Common myeloid progenitor, CD34-positive (primary cell): ENCODE measurements around the gene SLC7A7.
"Not testable (repeated sequence)": the region's sequence is repeated elsewhere in the genome, so short reads cannot be mapped to it uniquely, and the experiment has no call there.

Experiments used
- CTCF ChIA-PET: fragments of 350-600 bp; sonication (Branson Sonifier 250); formaldehyde crosslinking; loops from one replicate; lab custom pipeline; 2021; ENCODE audit warnings: antibody characterized with exemption; lab: Charles Lee
- POLR2A ChIA-PET: fragments of 350-600 bp; sonication (Branson Sonifier 250); formaldehyde crosslinking; loops from one replicate; lab custom pipeline; 2021; ENCODE audit warnings: antibody characterized with exemption; lab: Charles Lee
- DNase-seq, 3 donors: peaks; one replicate each; pipeline versions ENCODE4 v3.0.0 to v3.0.0-alpha.2; 2013
- H3K27ac ChIP-seq, 2 experiments: 1 replicate in 1 of 2; 2 replicates in 1 of 2; pipeline ENCODE4 v1.7.0; 2013; ENCODE audit warnings: inconsistent platforms in 2 of 2, low read length in 2 of 2, mild to moderate bottlenecking in 2 of 2, low read depth in 1 of 2, moderate library complexity in 1 of 2; ENCODE audit not compliant: severe bottlenecking in 2 of 2, insufficient read depth in 1 of 2, poor library complexity in 1 of 2
- H3K27me3 ChIP-seq, 5 experiments: replicated peaks in 2 of 5; 1 replicate in 3 of 5; 2 replicates in 2 of 5; pipeline versions ENCODE4 v1.6.1 to v1.7.0; 2013; ENCODE audit warnings: low read length in 4 of 5, mild to moderate bottlenecking in 2 of 5, moderate library complexity in 2 of 5, inconsistent platforms in 1 of 5; ENCODE audit not compliant: insufficient read depth in 5 of 5, control insufficient read depth in 4 of 5
- H3K36me3 ChIP-seq, 4 experiments: 1 replicate in 2 of 4; 2 replicates in 2 of 4; pipeline versions ENCODE4 v1.6.1 to v1.7.0; 2013; ENCODE audit warnings: low read length in 3 of 4, control low read depth in 1 of 4, mild to moderate bottlenecking in 1 of 4; ENCODE audit not compliant: control insufficient read depth in 4 of 4, insufficient read depth in 4 of 4
- H3K4me1 ChIP-seq, 4 experiments: 1 replicate in 3 of 4; 2 replicates in 1 of 4; pipeline versions ENCODE4 v1.6.1 to v1.7.1; 2013; ENCODE audit warnings: low read length in 3 of 4, mild to moderate bottlenecking in 3 of 4, control low read depth in 1 of 4, inconsistent platforms in 1 of 4, moderate library complexity in 1 of 4; ENCODE audit not compliant: control insufficient read depth in 4 of 4, insufficient read depth in 4 of 4; ENCODE audit errors: control extremely low read depth in 1 of 4
- H3K4me3 ChIP-seq, 7 experiments: 1 replicate in 4 of 7; 2 replicates in 3 of 7; pipeline versions ENCODE4 v1.5.1 to v1.7.0; 2013; ENCODE audit warnings: mild to moderate bottlenecking in 7 of 7, low read length in 6 of 7, moderate library complexity in 6 of 7, inconsistent platforms in 2 of 7, low read depth in 2 of 7, control low read depth in 1 of 7; ENCODE audit not compliant: insufficient read depth in 4 of 7, control insufficient read depth in 1 of 7; ENCODE audit errors: extremely low read depth in 1 of 7
- H3K9me3 ChIP-seq, 5 experiments: 1 replicate in 4 of 5; 2 replicates in 1 of 5; pipeline versions ENCODE4 v1.6.1 to v1.7.1; 2013; ENCODE audit warnings: low read length in 4 of 5, mild to moderate bottlenecking in 2 of 5, inconsistent platforms in 1 of 5, low read depth in 1 of 5, moderate library complexity in 1 of 5; ENCODE audit not compliant: control insufficient read depth in 4 of 5, insufficient read depth in 2 of 5; ENCODE audit errors: control extremely low read depth in 1 of 5
- WGBS: methylation state at CpG from one replicate; pipeline ENCODE4 v1.1.5; 2013; ENCODE audit not compliant: insufficient coverage; 5-methylcytosine and 5-hydroxymethylcytosine counted together

The SLC7A7 gene

GRCh38 chr14:22767323-22767589 lies 48.0 kb downstream of the SLC7A7 start:
- Histone ChIP-seq H3K27me3 (no peaks in the 10 kb centered on the region), H3K27ac (peak overlapping the region; percentile 74 to 87), H3K4me1 (peaks cover 3 to 20% (median 15%) of the 10 kb centered on the region in 4 experiments), H3K9me3 (peaks cover 0 to 3% (median 0%) of the 10 kb centered on the region in 5 experiments), H3K36me3 (peaks cover 12 to 36% (median 30%) of the 10 kb centered on the region in 4 experiments), H3K4me3 (peak overlapping the region; percentile 82 to 99 (median 98))
- ChIA-PET CTCF (no interaction called here), POLR2A (no interaction called here)
- no peak for DNase-seq
- 29% methylated on average over 1 of the region's 6 CpGs for WGBS

DNA sequence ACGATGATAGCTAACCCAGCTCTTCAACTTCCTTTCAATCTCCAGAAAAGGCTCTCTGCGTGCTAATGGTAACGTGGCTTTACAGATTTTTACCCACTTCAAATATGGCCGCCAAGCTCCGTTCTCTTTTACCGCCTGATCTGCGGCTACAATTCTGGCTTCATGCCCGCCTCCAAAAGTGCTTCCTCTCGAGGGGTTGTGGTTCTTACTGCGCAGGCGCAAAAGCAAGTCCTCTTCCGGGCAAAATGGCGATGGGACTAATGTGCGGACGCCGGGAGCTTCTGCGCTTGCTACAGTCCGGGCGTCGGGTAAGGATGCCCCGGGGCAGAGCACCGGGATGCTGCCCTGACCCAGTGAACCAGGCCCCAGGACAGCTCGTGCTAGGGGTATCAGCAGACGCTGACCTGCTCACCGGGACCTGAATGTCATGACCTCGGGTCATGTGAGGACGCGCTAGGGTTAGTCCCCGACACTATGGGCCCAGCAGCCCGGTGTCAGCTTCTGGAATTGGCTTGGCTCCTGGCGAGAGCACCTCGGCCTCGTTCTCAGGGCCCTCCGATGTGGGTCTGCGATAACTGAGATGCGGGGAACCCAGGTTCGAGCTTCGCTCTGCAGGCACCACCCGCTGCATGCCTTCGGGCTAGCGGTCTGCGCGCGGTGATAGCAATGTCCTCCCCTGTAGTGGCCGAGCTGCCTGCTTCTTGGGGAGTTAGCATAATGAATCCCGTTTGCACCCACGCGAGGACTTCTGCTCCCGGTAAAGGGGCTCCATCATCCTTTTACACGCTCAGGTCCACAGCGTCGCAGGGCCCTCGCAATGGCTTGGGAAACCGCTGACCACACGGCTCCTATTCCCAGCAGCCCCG lies 48.5 kb downstream of the SLC7A7 start, which contains the start of gene OXA1L:
Gene OXA1L (plus strand): TSS at position 232 of the 866 bp plus-strand sequence. CDS start 14 bp downstream, at position 246.
- Histone ChIP-seq H3K36me3 (peaks cover 14 to 36% (median 30%) of the 10 kb centered on the region in 4 experiments), H3K27ac (peak within 1 kb of the TSS; percentile 74 to 87), H3K4me3 (peak within 1 kb of the TSS; percentile 82 to 99 (median 98)), H3K4me1 (peaks cover 3 to 20% (median 15%) of the 10 kb centered on the region in 4 experiments), H3K9me3 (peaks cover 0 to 5% (median 0%) of the 10 kb centered on the region in 5 experiments), H3K27me3 (no peaks in the 10 kb centered on the region)
- POLR2A ChIA-PET = interaction anchor here (0.8 kb wide), 1 partner anchor 106 kb away, joined by 3 read pairs; no protein-coding TSS in a partner anchor
- peak; percentile 98 to 99 (median 98) for DNase-seq
- CTCF ChIA-PET = interaction anchor here (0.5 to 1.9 kb wide), 7 partner anchors 8 to 447 kb away, joined by 3 to 6 read pairs (median 3); no protein-coding TSS in a partner anchor
- WGBS = under 1% methylated on average over 50 of the region's 56 CpGs

GRCh38 chr14:22764382-22764781 lies 50.9 kb downstream of the SLC7A7 start:
- peaks cover 3 to 20% (median 15%) of the 10 kb centered on the region in 4 experiments for H3K4me1 ChIP-seq
- H3K9me3 ChIP-seq = peaks cover 0 to 9% (median 0%) of the 10 kb centered on the region in 5 experiments
- H3K36me3 ChIP-seq = peaks cover 2 to 13% (median 10%) of the 10 kb centered on the region in 4 experiments
- no peak for DNase-seq
- 100% methylated on average over 3 of the region's 4 CpGs for WGBS
- H3K27ac ChIP-seq = no peak overlapping the region
- no peak overlapping the region for H3K4me3 ChIP-seq
- POLR2A ChIA-PET = no interaction called here
- no peaks in the 10 kb centered on the region for H3K27me3 ChIP-seq
- CTCF ChIA-PET = no interaction called here

- H3K27me3 ChIP-seq = no peaks in the 10 kb centered on the region
- POLR2A ChIA-PET = no interaction called here
- no peak overlapping the region for H3K4me3 ChIP-seq
- no CpG with 5 or more reads among the region's 1 CpG for WGBS
- no peak overlapping the region for H3K27ac ChIP-seq
- CTCF ChIA-PET = interaction anchor here (0.8 kb wide), 1 partner anchor 21 kb away, joined by 3 read pairs; no protein-coding TSS in a partner anchor
- H3K36me3 ChIP-seq = peaks cover 0 to 2% (median 0%) of the 10 kb centered on the region in 4 experiments
- DNase-seq = no peak
- H3K9me3 ChIP-seq = peaks cover 0 to 9% (median 0%) of the 10 kb centered on the region in 5 experiments
- H3K4me1 ChIP-seq = peaks cover 2 to 6% (median 4%) of the 10 kb centered on the region in 4 experiments
Measured at GRCh38 chr14:22761734-22762133, 53.5 kb downstream of the SLC7A7 start.

DNA sequence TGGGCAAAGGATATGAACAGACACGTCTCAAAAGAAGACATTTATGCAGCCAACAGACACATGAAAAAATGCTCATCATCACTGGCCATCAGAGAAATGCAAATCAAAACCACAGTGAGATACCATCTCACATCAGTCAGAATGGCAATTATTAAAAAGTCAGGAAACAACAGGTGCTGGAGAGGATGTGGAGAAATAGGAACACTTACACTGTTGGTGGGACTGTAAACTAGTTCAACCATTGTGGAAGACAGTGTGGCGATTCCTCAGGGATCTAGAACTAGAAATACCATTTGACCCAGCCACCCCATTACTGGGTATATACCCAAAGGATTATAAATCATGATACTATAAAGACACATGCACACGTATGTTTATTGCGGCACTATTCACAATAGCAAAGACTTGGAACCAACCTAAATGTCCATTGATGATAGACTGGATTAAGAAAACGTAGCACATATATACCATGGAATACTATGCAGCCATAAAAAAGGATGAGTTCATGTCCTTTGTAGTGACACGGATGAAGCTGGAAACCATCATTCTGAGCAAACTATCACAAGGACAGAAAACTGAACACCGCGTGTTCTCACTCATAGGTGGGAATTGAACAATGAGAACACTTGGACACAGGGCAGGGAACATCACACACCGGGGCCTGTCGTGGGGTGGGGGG lies 57.1 kb downstream of the SLC7A7 start:
- H3K9me3 ChIP-seq, H3K27ac ChIP-seq, H3K4me1 ChIP-seq, DNase-seq, POLR2A ChIA-PET, H3K36me3 ChIP-seq, H3K4me3 ChIP-seq, H3K27me3 ChIP-seq: not testable (repeated sequence)
- WGBS = no CpG with 5 or more reads among the region's 10 CpGs
- CTCF ChIA-PET = interaction anchor here (1.6 kb wide), 1 partner anchor 9 kb away, joined by 4 read pairs; no protein-coding TSS in a partner anchor

GRCh38 chr14:22753586-22753985 lies 61.6 kb downstream of the SLC7A7 start:
- Histone ChIP-seq H3K4me1 (peaks cover 0 to 7% (median 4%) of the 10 kb centered on the region in 4 experiments), H3K36me3 (no peaks in the 10 kb centered on the region), H3K4me3 (no peak overlapping the region), H3K27me3 (no peaks in the 10 kb centered on the region), H3K9me3 (no peaks in the 10 kb centered on the region), H3K27ac (no peak overlapping the region)
- 89% methylated on average over 5 of the region's 6 CpGs for WGBS
- CTCF ChIA-PET = no interaction called here
- DNase-seq = no peak
- POLR2A ChIA-PET = no interaction called here
